ENCODE measurements around the gene LAIR2. TPM values are rescaled to one million over a fixed set of nuclear protein-coding genes. Genes with fewer than 3 reads are reported as not detected.

Gene LAIR2
- total and polyA plus RNA-seq, 2 of the 13 experiments (the other 11 are each of a cell fraction or from before 2014, with no cell fraction given): 1.3 to 1.9 TPM

- TF ChIP-seq ARID4A (CRISPR knock-in tag; IDR thresholded peaks at IDR 0.05; ENCODE audit: borderline replicate concordance): peak; percentile 84
- TF ChIP-seq, protein P1, sequence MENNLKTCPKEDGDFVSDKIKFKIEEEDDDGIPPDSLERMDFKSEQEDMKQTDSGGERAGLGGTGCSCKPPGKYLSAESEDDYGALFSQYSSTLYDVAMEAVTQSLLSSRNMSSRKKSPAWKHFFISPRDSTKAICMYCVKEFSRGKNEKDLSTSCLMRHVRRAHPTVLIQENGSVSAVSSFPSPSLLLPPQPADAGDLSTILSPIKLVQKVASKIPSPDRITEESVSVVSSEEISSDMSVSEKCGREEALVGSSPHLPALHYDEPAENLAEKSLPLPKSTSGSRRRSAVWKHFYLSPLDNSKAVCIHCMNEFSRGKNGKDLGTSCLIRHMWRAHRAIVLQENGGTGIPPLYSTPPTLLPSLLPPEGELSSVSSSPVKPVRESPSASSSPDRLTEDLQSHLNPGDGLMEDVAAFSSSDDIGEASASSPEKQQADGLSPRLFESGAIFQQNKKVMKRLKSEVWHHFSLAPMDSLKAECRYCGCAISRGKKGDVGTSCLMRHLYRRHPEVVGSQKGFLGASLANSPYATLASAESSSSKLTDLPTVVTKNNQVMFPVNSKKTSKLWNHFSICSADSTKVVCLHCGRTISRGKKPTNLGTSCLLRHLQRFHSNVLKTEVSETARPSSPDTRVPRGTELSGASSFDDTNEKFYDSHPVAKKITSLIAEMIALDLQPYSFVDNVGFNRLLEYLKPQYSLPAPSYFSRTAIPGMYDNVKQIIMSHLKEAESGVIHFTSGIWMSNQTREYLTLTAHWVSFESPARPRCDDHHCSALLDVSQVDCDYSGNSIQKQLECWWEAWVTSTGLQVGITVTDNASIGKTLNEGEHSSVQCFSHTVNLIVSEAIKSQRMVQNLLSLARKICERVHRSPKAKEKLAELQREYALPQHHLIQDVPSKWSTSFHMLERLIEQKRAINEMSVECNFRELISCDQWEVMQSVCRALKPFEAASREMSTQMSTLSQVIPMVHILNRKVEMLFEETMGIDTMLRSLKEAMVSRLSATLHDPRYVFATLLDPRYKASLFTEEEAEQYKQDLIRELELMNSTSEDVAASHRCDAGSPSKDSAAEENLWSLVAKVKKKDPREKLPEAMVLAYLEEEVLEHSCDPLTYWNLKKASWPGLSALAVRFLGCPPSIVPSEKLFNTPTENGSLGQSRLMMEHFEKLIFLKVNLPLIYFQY (CRISPR knock-in tag; IDR thresholded peaks at IDR 0.05; ENCODE audit: borderline replicate concordance): no peak
- no peak for TF ChIP-seq GPN1 (CRISPR knock-in tag; IDR thresholded peaks at IDR 0.05; ENCODE audit: borderline replicate concordance)
- TF ChIP-seq MYNN (CRISPR knock-in tag; IDR thresholded peaks at IDR 0.05; ENCODE audit: low read depth): no peak
- TF ChIP-seq GATAD1 (CRISPR knock-in tag; IDR thresholded peaks at IDR 0.05): peak; percentile 62; the same call in 1 of the 2 replicates
- no peak for TF ChIP-seq ZNF136 (CRISPR knock-in tag; IDR thresholded peaks at IDR 0.05; ENCODE audit: low read depth)
- peak; percentile 61; the same call in 1 of the 2 replicates for TF ChIP-seq ZC3H13 (CRISPR knock-in tag; IDR thresholded peaks at IDR 0.05)
- peak; percentile 41 for TF ChIP-seq ZFP90 (CRISPR knock-in tag; IDR thresholded peaks at IDR 0.05; ENCODE audit: borderline replicate concordance)
- peak; percentile 33; the same call in 1 of the 2 replicates for TF ChIP-seq ZNF484 (CRISPR knock-in tag; IDR thresholded peaks at IDR 0.05; ENCODE audit: borderline replicate concordance, low read depth)
- TF ChIP-seq ELF4 (CRISPR knock-in tag; IDR thresholded peaks at IDR 0.05; ENCODE audit: borderline replicate concordance): no peak
- TF ChIP-seq NR0B2 (CRISPR knock-in tag; IDR thresholded peaks at IDR 0.05): 0 out of 2 replicates have a peak, but pooled peaks have one; percentile 35
- no peak for TF ChIP-seq ZNF33A (CRISPR knock-in tag; IDR thresholded peaks at IDR 0.05; ENCODE audit: borderline replicate concordance)
- TF ChIP-seq, protein P2, sequence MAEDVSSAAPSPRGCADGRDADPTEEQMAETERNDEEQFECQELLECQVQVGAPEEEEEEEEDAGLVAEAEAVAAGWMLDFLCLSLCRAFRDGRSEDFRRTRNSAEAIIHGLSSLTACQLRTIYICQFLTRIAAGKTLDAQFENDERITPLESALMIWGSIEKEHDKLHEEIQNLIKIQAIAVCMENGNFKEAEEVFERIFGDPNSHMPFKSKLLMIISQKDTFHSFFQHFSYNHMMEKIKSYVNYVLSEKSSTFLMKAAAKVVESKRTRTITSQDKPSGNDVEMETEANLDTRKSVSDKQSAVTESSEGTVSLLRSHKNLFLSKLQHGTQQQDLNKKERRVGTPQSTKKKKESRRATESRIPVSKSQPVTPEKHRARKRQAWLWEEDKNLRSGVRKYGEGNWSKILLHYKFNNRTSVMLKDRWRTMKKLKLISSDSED (CRISPR knock-in tag; IDR thresholded peaks at IDR 0.05): no peak
- TF ChIP-seq ATF5 (CRISPR knock-in tag; IDR thresholded peaks at IDR 0.05; ENCODE audit: low read depth): no peak
- no peak; the same call in 1 of the 2 replicates for TF ChIP-seq MTERF4 (CRISPR knock-in tag; IDR thresholded peaks at IDR 0.05)
Observed at GRCh38 chr19:54462655-54463530, 39.7 kb upstream of the LAIR2 start (continued).
